Sciatic nerve (tissue), 2 donors: ENCODE measurements around the gene VPS52. TPM values are rescaled to one million over a fixed set of nuclear protein-coding genes. Genes with fewer than 3 reads are reported as not detected.
"Not testable (repeated sequence)": the region's sequence is repeated elsewhere in the genome, so short reads cannot be mapped to it uniquely, and the experiment has no call there.

Experiments
- ATAC-seq: fragments of 200-7000 bp; cut with Tn5 transposase; one replicate; pipeline ENCODE4 v1.9.1; 2020; ENCODE audit warnings: mild to moderate bottlenecking, moderate library complexity
- DNase-seq: peaks from one replicate; pipeline ENCODE4 v3.0.0-alpha.2; 2020; ENCODE audit warnings: low spot score
- intact Hi-C: fragments of 100-400 bp; cut with DNase I; formaldehyde crosslinking; loops from one replicate; pipeline ENCODE4 v1.14.2; 2022
- total RNA-seq: library from RNA; stranded (reverse); fragmentation: NEBNext Ultra II Directional; extraction: Animal tissue kit (Norgen Biotek cat#: 25700); gene quantifications from one replicate; pipeline ENCODE4 v1.2.1, GENCODE V29; 2021
- donor health status: DM: no; HTN: no; CAD: no.
- donor health status: DM: no; HTN: no; CAD: no.

Gene VPS52
- total RNA-seq, 1 donor from 2014 or later = 50.0 TPM

- peak; percentile 8 for DNase-seq
- intact Hi-C loops, ATAC-seq: not testable (repeated sequence)
These were observed 45.1 kb downstream of the VPS52 start for GRCh38 chr6:33226503-33227120.

GRCh38 chr6:33217681-33218080, 54.0 kb downstream of the VPS52 start:
- ATAC-seq (no peak), DNase-seq (no peak)
- intact Hi-C loops = no loop called here

DNA sequence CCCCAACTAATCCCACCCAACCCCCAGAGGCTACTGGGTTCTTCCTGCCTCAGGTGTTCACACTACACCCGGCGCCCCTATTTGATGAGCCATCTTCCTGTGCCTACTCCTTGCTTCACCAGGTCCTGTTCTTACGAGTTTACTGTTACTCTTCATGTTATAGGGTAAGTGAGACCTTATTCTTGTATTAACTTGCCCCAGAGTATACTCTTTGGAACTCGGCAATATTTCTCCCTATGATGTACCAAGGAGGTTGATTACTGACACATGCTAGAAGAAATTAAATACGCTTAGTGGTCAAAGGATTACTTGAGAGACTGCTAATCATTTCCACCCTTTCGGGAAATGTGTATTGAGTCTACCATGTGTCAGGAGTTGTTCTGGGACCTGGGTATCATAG, 54.4 kb downstream of the VPS52 start:
- no peak for ATAC-seq
- intact Hi-C loops = no loop called here
- peak; percentile 36 for DNase-seq

DNA sequence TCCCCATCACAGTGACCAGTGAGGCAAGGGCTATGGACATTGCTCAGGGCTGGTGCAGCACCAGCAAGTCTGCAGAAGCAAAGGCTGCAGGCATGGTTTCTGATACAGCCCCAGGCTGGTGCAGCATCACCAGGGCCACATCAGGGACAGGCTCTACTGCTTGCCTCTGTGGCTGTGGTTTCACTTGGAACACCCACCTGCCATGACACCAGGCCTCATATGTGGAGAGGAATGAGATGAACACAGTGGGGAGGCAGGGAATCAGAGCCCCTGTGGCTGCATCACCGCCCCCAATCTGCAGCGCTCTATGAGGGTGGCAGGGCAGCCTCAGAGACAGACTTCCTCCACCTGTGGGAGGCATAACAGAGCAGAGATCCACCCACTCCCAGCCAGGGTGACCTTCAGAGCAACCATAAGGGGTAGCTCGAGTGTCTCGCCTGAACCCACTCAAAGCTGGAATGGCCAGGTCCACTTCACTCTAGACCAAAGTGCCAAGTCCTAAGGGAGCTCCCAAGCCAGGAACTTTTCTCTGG, 55.5 kb downstream of the VPS52 start:
- peak; percentile 22 for DNase-seq
- intact Hi-C loops = no loop called here
- ATAC-seq = no peak

DNA sequence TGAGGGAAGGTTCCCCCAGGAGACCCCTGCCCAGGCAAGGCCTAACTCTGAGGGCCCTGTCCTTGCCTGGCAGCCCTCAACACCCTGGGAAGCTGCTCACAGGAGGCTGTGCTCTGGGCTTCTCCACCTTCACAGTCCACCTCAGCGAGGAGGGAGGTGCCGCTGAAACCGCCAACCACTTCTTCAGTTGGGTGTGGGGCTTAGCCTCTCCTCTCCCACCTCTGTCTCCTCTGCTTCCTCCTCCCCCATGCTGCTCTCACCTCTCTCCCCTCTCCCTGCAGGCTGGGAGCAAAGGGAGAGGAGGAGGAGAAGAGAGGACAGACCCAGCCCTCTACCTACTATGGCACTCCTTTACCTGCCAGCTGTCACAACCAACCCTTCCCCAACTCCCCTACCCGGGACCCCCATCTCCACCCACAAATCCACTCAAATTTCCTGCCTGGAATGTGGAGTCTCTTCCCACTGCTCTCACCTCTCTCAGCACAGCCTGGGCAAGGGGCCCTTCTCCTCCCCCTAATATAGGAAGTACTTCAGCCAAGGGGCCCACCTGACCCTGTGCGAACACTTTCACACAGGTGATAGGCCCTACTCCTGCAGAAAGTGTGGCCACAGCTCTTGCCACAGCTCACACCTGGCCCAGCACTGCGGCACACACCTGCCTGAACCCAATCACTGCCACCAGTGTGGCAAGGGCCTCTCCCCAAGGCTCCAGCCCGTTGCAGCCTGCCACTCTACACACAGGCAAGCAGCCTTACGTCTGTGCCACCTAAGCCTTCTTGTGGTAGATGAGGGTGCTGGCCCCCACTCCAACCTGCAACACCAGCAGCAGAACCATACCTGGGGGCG, 56.2 kb downstream of the VPS52 start:
- ATAC-seq (no peak), DNase-seq (peak; percentile 48)
- intact Hi-C loops = no loop called here

- DNase-seq (peak; percentile 54), ATAC-seq (peak; percentile 6)
- intact Hi-C loops = no loop called here
These were observed 57.7 kb downstream of the VPS52 start for GRCh38 chr6:33213989-33214335.

- intact Hi-C loops = no loop called here
- ATAC-seq (peak; percentile 69), DNase-seq (peak; percentile 70)
These were observed 58.3 kb downstream of the VPS52 start for GRCh38 chr6:33213166-33213988.

GRCh38 chr6:33212857-33213165, 58.9 kb downstream of the VPS52 start:
- DNase-seq = no peak
- intact Hi-C loops = no loop called here
- no peak for ATAC-seq

- ATAC-seq (no peak), DNase-seq (peak; percentile 25)
- intact Hi-C loops = no loop called here
These were observed 59.8 kb downstream of the VPS52 start for GRCh38 chr6:33211666-33212422.

- intact Hi-C loops = no loop called here
- no peak for DNase-seq
- no peak for ATAC-seq
These were observed 60.5 kb downstream of the VPS52 start for GRCh38 chr6:33211136-33211535.

DNA sequence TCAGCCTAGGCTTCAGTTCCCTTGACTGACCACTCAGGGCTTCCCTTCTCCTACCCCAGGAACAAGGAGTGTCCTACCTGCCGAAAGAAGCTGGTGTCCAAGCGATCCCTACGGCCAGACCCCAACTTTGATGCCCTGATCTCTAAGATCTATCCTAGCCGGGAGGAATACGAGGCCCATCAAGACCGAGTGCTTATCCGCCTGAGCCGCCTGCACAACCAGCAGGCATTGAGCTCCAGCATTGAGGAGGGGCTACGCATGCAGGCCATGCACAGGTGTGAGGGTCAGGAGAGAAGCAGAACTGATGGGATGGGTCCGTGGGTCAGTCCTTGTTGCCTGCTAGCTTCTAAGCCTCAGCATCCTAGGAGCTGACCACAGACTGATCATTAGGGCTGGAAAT, 61.8 kb downstream of the VPS52 start:
- DNase-seq = no peak
- intact Hi-C loops = no loop called here
- ATAC-seq = no peak

DNA sequence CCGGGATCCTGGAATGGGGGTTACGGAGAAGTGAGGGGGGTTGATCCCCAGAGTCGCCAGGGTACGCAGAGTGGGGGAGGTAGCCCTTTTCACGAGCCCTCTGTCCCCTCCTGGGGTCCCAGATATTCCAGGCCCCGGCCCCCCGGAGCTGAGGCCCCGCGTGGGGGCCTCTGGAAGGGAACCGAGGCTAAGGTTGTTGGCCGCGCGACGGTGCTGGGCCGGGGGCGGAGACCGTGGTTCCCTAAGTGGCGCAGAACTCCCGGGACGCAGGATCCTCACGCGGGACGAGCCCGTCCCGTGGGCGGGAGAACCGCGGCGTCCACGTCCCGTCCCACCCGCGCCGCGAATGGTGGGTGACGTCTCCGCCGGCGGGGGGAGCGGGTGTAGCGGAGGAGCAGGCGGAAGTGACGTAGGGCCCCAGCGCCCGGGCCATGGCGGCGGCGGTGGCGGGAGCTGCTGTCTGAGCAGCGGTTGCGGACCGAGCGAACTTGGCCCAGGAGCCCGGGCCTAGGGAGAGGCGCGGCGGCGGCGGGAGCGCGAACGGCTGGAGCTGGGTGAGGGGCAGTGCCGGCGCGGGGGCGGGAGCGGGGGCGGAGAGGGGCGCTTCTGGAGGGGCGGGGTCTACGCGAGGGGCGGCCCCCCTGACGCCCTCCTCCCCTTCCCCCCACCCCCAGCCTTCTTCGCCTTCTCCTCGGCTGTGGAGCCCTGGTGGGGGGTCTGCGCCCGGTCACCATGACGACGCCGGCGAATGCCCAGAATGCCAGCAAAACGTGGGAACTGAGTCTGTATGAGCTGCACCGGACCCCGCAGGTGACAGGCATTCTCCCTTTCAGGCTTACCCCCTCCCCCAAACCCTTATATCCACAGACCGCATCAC, 63.3 kb downstream of the VPS52 start, which contains the start of gene RING1:
Gene RING1, plus strand, starts transcription at position 410 of the 877 bp plus-strand sequence. Its CDS starts 323 bp downstream, at position 733.
- ATAC-seq = peak; percentile 91
- intact Hi-C loops = no loop called here
- DNase-seq = peak; percentile 94

DNA sequence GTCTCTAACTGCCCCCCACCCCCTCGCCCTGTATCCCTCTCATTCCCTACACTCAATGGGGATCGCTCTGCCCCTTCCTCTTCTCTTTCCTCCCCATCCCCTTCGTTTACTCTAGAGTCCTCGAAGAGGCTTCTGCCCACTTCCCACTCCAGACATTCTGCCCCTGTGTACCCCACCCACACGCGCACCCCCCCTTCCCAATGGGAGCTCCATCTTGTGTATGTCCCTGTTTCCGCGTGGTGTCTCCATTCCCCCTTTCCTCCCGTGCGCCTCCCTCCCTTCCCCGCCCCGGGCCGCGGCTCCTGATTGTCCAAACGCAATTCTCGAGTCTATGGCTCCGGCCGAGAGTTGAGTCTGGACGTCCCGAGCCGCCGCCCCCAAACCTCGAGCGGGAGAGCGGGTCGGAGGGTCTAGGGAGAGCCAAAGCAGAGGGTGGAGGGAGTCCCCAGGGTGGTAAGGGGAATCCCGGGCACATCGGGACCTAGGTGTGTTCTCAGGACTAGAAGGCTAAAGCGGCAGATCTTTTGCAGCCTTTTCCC, 64.1 kb downstream of the VPS52 start:
- intact Hi-C loops = no loop called here
- ATAC-seq (peak; percentile 57), DNase-seq (peak; percentile 83)

DNA sequence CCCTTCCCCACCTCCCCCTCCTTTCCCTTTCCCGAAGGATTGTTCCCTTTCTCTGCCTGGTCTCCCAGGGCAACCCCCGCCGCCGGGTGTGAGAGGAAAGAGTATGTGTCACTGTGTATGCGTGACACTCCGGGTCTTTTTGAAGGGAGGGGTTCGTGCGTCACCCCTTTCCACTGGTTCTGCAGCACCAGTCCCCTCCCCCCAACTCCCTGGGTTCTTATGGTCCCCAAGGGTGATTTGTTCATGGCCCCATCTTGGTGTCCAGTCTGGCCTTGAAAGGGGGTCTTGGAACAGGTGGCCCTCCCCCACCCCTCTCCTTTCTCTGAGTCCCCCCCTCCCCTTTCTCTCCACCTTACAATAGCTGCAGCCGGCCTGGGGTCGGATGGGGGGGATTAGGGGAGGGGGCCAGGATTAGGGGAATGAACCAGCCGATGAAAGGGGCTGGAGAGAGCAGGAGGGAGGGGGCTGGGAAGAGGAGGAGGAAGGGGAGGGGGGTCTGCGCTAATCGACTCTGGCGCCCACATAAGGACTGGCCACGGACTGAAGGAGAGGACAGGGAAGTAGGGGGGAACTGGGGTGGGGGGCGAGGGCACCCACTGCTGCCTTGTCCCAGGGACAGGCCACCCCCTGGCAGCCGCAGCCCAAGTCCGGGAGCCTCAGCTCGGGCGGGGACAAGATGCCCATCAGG, 64.7 kb downstream of the VPS52 start:
- DNase-seq = no peak
- intact Hi-C loops = no loop called here
- no peak for ATAC-seq

GRCh38 chr6:33206027-33206863, 65.4 kb downstream of the VPS52 start:
- intact Hi-C loops = no loop called here
- ATAC-seq (no peak), DNase-seq (no peak)
